Measurements from ENCODE around the gene PRKAR1B. TPM values are rescaled to one million over a fixed set of nuclear protein-coding genes. Genes with fewer than 3 reads are reported as not detected.
A peak's percentile ranks its signal among the peaks of the same experiment; 100 is the strongest.

PRKAR1B gene
- total RNA-seq, 2 donors from 2014 or later: 2.0 to 3.4 TPM

- TF ChIP-seq CTCF (IDR thresholded peaks at IDR 0.05) (peak in 2 of 7 experiments; percentile 7 to 13), POLR2A (IDR thresholded peaks at IDR 0.05) (peak in 2 of 3 donors; percentile 17 to 30)
- intact Hi-C loops (cut with DNase I): no loop called here
- Histone ChIP-seq H3K4me3 (no peak overlapping the region), H3K36me3 (replicated peaks in 1 of 2; ENCODE audit: insufficient read depth in 1 of 2, low read depth in 2 of 2) (no peaks in the 10 kb centered on the region), H3K27ac (peak overlapping the region; percentile 67 to 85 (median 82)), H3K4me1 (peaks cover 27% of the 10 kb centered on the region), H3K9me3 (no peaks in the 10 kb centered on the region), H3K27me3 (no peaks in the 10 kb centered on the region)
- peak; percentile 67 to 87 (median 80) for DNase-seq
- ATAC-seq: peak; percentile 73
- 65 to 71% methylated on average over 10 to 17 of the region's 17 CpGs for WGBS, 2 donors
Measured at GRCh38 chr7:539731-540411, 187.2 kb downstream of the PRKAR1B start.

GRCh38 chr7:538764-539685 is 188.1 kb downstream of the PRKAR1B start:
- no peaks in the 10 kb centered on the region for H3K27me3 ChIP-seq
- ATAC-seq (peak; percentile 8), DNase-seq (peak in 1 of 4 donors; percentile 31)
- H3K4me1 ChIP-seq: peaks cover 27% of the 10 kb centered on the region
- H3K36me3 ChIP-seq (replicated peaks in 1 of 2; ENCODE audit: insufficient read depth in 1 of 2, low read depth in 2 of 2): no peaks in the 10 kb centered on the region
- no peak for TF ChIP-seq CTCF (IDR thresholded peaks at IDR 0.05)
- no peak for TF ChIP-seq POLR2A (IDR thresholded peaks at IDR 0.05)
- H3K27ac ChIP-seq: peak overlapping the region; percentile 67 to 85 (median 82)
- no peak overlapping the region for H3K4me3 ChIP-seq
- no peaks in the 10 kb centered on the region for H3K9me3 ChIP-seq
- intact Hi-C loops (cut with DNase I): no loop called here
- WGBS, 2 donors: 77 to 90% methylated on average over 9 to 27 of the region's 37 CpGs

- Histone ChIP-seq H3K27ac (peak overlapping the region; percentile 67 to 85 (median 82)), H3K36me3 (replicated peaks in 1 of 2; ENCODE audit: insufficient read depth in 1 of 2, low read depth in 2 of 2) (no peaks in the 10 kb centered on the region), H3K27me3 (no peaks in the 10 kb centered on the region), H3K4me3 (no peak overlapping the region), H3K9me3 (no peaks in the 10 kb centered on the region), H3K4me1 (peaks cover 27% of the 10 kb centered on the region)
- DNase-seq: peak; percentile 80 to 92 (median 88)
- intact Hi-C loops (cut with DNase I): no loop called here
- ATAC-seq: peak; percentile 88
- TF ChIP-seq POLR2A (IDR thresholded peaks at IDR 0.05) (no peak), CTCF (IDR thresholded peaks at IDR 0.05) (no peak)
- 18 to 46% methylated on average over 7 to 9 of the region's 21 CpGs for WGBS, 2 donors
Measured at GRCh38 chr7:537911-538634, 189.0 kb downstream of the PRKAR1B start.

- no peak for ATAC-seq
- H3K9me3 ChIP-seq: no peaks in the 10 kb centered on the region
- WGBS, 2 donors: 90 to 94% methylated on average over 5 to 12 of the region's 12 CpGs
Measured at GRCh38 chr7:536231-536630, 190.8 kb downstream of the PRKAR1B start.

More at GRCh38 chr7:536231-536630, 190.8 kb downstream of the PRKAR1B start:
- intact Hi-C loops (cut with DNase I): no loop called here
- H3K27ac ChIP-seq: no peak overlapping the region
- H3K27me3 ChIP-seq: no peaks in the 10 kb centered on the region
- H3K36me3 ChIP-seq (replicated peaks in 1 of 2; ENCODE audit: insufficient read depth in 1 of 2, low read depth in 2 of 2): no peaks in the 10 kb centered on the region
- no peak for TF ChIP-seq CTCF (IDR thresholded peaks at IDR 0.05)
- no peak for TF ChIP-seq POLR2A (IDR thresholded peaks at IDR 0.05)
- H3K4me1 ChIP-seq: peaks cover 27% of the 10 kb centered on the region
- H3K4me3 ChIP-seq: no peak overlapping the region
- no peak for DNase-seq
